ENCODE data around the gene FAM110C.

The FAM110C gene, protein sequence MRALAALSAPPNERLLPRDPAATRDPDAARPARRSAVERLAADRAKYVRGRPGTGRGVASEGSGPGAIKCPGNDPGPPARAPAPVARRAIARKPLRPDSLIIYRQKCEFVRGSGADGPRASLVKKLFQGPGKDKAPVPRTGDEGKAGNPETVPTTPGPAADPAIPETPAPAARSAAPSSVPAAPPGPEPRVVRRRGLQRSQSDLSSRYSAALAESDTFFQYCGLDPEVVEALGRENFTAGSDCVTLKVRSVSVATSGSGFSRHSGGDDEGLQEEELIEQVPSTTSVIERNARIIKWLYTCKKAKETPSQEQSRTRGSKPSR

DNA sequence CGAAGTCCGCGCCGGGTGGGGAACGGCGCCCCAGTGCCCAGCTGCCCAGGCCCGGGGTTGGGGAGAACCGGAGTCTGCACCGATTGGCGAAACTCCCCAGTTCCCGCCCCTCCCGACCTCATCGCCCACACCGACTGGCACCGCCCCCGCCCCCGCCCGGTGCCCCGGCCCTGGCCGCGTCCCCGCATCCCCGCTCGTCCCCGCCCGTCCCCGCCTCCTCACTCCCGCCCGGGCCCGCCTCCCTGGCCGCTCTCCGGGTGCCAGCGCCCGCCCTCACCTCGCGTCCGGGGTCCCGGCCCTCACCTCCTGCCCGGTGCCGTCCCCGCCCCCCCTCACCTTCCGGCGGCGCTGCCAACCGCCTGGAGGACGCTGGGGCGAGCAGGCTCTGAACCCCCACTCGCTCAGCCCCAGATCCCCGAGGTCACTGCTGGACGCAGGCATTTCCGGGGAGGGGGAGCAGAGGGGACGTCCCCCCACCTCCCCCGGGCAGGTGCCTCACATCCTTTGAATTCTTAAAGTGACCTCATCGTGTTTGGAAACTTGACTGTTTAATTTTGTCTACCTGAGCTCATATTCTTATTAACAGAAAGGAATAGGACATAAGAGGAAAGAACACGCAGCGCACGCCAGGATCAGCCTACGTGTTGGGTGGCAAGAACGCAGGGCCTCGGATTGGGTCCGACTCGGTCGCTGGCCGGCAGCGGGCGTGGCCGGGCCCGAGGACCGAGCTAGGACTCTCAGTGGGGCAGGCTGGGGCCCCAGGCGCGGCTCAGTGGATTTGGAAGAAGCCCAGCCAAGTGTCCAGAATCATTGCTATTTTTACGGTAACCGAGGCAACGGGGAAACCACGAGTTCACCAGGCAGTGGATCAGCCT lies at the start of gene FAM110C:
Gene FAM110C (minus strand): TSS at position 35 of the 875 bp plus-strand sequence. CDS start 120 bp downstream, outside the sequence.
- ATAC-seq = no peak
- no peak for TF ChIP-seq GLIS3 (CRISPR knock-in tag; IDR thresholded peaks at IDR 0.05)

DNA sequence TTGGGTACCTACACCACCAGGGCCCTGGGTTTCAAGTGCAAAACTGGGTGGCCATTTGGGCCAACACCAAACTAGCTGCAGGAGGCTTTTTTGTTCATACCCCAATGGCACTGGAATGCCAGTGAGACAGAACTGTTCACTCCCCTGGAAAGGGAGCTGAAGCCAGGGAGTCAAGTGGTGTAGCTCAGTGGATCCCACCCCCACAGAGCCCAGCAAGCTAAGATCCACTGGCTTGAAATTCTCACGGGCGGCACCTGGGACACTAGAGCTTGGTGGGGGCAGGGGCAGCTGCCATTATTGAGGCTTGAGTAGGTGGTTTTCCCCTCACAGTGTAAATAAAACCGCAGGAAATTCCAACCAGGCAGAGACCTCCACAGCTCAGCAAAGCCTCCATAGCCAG lies 46.0 kb upstream of the FAM110C start:
- no peak for TF ChIP-seq BACH2 (CRISPR knock-in tag; IDR thresholded peaks at IDR 0.05; ENCODE audit: borderline replicate concordance)
- TF ChIP-seq, protein P1, sequence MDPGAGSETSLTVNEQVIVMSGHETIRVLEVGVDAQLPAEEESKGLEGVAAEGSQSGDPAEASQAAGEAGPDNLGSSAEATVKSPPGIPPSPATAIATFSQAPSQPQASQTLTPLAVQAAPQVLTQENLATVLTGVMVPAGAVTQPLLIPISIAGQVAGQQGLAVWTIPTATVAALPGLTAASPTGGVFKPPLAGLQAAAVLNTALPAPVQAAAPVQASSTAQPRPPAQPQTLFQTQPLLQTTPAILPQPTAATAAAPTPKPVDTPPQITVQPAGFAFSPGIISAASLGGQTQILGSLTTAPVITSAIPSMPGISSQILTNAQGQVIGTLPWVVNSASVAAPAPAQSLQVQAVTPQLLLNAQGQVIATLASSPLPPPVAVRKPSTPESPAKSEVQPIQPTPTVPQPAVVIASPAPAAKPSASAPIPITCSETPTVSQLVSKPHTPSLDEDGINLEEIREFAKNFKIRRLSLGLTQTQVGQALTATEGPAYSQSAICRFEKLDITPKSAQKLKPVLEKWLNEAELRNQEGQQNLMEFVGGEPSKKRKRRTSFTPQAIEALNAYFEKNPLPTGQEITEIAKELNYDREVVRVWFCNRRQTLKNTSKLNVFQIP (CRISPR knock-in tag; IDR thresholded peaks at IDR 0.05; ENCODE audit: borderline replicate concordance, low read depth) = no peak
- no peak for TF ChIP-seq TCF4 (CRISPR knock-in tag; IDR thresholded peaks at IDR 0.05; ENCODE audit: borderline replicate concordance)
- no peak for TF ChIP-seq ARNTL (CRISPR knock-in tag; IDR thresholded peaks at IDR 0.05; ENCODE audit: borderline replicate concordance, low read depth)
- no peak for TF ChIP-seq ZFP30 (CRISPR knock-in tag; IDR thresholded peaks at IDR 0.05)
- no peak for TF ChIP-seq ZC3H10 (CRISPR knock-in tag; IDR thresholded peaks at IDR 0.05)
- TF ChIP-seq ZNF8 (CRISPR knock-in tag; IDR thresholded peaks at IDR 0.05) = no peak
- TF ChIP-seq RARB (CRISPR knock-in tag; IDR thresholded peaks at IDR 0.05) = no peak
- TF ChIP-seq ZNF565 (CRISPR knock-in tag; conservative IDR thresholded peaks at IDR 0.05; ENCODE audit: low read depth) = no peak
- no peak for TF ChIP-seq GLIS3 (CRISPR knock-in tag; IDR thresholded peaks at IDR 0.05)
- no peak for TF ChIP-seq SNAI2 (CRISPR knock-in tag; IDR thresholded peaks at IDR 0.05)
- TF ChIP-seq OSR1 (CRISPR knock-in tag; IDR thresholded peaks at IDR 0.05) = no peak
- no peak for TF ChIP-seq ZNF70 (CRISPR knock-in tag; IDR thresholded peaks at IDR 0.05)
- no peak for TF ChIP-seq ZFP3 (CRISPR knock-in tag; IDR thresholded peaks at IDR 0.05)
- TF ChIP-seq, protein P2, sequence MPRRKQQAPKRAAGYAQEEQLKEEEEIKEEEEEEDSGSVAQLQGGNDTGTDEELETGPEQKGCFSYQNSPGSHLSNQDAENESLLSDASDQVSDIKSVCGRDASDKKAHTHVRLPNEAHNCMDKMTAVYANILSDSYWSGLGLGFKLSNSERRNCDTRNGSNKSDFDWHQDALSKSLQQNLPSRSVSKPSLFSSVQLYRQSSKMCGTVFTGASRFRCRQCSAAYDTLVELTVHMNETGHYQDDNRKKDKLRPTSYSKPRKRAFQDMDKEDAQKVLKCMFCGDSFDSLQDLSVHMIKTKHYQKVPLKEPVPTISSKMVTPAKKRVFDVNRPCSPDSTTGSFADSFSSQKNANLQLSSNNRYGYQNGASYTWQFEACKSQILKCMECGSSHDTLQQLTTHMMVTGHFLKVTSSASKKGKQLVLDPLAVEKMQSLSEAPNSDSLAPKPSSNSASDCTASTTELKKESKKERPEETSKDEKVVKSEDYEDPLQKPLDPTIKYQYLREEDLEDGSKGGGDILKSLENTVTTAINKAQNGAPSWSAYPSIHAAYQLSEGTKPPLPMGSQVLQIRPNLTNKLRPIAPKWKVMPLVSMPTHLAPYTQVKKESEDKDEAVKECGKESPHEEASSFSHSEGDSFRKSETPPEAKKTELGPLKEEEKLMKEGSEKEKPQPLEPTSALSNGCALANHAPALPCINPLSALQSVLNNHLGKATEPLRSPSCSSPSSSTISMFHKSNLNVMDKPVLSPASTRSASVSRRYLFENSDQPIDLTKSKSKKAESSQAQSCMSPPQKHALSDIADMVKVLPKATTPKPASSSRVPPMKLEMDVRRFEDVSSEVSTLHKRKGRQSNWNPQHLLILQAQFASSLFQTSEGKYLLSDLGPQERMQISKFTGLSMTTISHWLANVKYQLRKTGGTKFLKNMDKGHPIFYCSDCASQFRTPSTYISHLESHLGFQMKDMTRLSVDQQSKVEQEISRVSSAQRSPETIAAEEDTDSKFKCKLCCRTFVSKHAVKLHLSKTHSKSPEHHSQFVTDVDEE (CRISPR knock-in tag; IDR thresholded peaks at IDR 0.05) = no peak
- TF ChIP-seq ISL1 (CRISPR knock-in tag; IDR thresholded peaks at IDR 0.05) = no peak
- TF ChIP-seq TOX (CRISPR knock-in tag; IDR thresholded peaks at IDR 0.05; ENCODE audit: borderline replicate concordance) = no peak
- TF ChIP-seq, protein P3, sequence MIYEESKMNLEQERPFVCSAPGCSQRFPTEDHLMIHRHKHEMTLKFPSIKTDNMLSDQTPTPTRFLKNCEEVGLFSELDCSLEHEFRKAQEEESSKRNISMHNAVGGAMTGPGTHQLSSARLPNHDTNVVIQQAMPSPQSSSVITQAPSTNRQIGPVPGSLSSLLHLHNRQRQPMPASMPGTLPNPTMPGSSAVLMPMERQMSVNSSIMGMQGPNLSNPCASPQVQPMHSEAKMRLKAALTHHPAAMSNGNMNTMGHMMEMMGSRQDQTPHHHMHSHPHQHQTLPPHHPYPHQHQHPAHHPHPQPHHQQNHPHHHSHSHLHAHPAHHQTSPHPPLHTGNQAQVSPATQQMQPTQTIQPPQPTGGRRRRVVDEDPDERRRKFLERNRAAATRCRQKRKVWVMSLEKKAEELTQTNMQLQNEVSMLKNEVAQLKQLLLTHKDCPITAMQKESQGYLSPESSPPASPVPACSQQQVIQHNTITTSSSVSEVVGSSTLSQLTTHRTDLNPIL (CRISPR knock-in tag; IDR thresholded peaks at IDR 0.05; ENCODE audit: low read depth) = no peak
- TF ChIP-seq, protein P4, sequence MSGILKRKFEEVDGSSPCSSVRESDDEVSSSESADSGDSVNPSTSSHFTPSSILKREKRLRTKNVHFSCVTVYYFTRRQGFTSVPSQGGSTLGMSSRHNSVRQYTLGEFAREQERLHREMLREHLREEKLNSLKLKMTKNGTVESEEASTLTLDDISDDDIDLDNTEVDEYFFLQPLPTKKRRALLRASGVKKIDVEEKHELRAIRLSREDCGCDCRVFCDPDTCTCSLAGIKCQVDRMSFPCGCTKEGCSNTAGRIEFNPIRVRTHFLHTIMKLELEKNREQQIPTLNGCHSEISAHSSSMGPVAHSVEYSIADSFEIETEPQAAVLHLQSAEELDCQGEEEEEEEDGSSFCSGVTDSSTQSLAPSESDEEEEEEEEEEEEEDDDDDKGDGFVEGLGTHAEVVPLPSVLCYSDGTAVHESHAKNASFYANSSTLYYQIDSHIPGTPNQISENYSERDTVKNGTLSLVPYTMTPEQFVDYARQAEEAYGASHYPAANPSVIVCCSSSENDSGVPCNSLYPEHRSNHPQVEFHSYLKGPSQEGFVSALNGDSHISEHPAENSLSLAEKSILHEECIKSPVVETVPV (CRISPR knock-in tag; IDR thresholded peaks at IDR 0.05) = no peak
- no peak for ATAC-seq

DNA sequence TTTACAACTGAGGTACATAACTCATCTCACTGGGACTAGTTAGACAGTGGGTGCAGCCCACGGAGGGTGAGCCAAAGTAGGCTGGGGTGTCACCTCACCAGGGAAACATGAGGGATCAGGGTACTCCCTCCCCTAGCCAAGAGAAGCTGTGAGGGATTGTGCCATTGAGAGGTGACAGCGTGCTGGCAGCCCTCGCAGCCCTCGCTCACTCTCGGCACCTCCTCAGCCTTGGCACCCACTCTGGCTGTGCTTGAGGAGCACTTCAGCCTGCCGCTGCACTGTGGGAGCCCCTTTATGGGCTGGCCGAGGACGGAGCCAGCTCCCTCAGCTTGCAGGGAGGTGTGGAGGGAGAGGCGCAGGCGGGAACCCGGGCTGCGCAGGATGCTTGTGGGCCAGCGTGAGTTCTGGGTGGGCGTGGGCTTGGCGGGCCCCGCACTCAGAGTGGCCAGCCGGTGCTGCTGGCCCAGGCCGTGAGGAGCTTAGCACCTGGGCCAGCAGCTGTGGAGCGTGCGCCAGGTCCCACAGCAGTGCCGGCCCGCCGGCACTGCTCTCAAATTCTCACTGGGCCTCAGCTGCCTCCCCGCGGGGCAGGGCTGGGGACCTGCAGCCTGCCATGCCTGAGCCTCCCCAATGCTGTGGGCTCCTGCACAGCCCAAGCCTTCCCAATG lies 44.5 kb upstream of the FAM110C start:
- ATAC-seq = no peak

More for the DNA sequence above, 44.5 kb upstream of the FAM110C start:
- TF ChIP-seq ZNF70 (CRISPR knock-in tag; IDR thresholded peaks at IDR 0.05) (no peak), ZC3H10 (CRISPR knock-in tag; IDR thresholded peaks at IDR 0.05) (no peak), ZNF565 (CRISPR knock-in tag; conservative IDR thresholded peaks at IDR 0.05; ENCODE audit: low read depth) (no peak), GLIS3 (CRISPR knock-in tag; IDR thresholded peaks at IDR 0.05) (no peak), ARNTL (CRISPR knock-in tag; IDR thresholded peaks at IDR 0.05; ENCODE audit: borderline replicate concordance, low read depth) (no peak), CSDC2 (CRISPR knock-in tag; IDR thresholded peaks at IDR 0.05) (no peak), ESRRG (CRISPR knock-in tag; IDR thresholded peaks at IDR 0.05) (no peak), ZFP30 (CRISPR knock-in tag; IDR thresholded peaks at IDR 0.05) (no peak), ZNF8 (CRISPR knock-in tag; IDR thresholded peaks at IDR 0.05) (no peak)
- TF ChIP-seq, protein P3 (CRISPR knock-in tag; IDR thresholded peaks at IDR 0.05; ENCODE audit: low read depth) = no peak
- TF ChIP-seq, protein P2 (CRISPR knock-in tag; IDR thresholded peaks at IDR 0.05) = no peak

All from SK-N-SH treated with all-trans-retinoic acid at 6 μM for 48 hours (cell line).